Mammary epithelial cell (primary cell): ENCODE measurements around the gene RPL35A.

ENCODE experiments used
- CTCF ChIP-seq, 2 donors: IDR thresholded peaks in 1 of 2; conservative IDR thresholded peaks in 1 of 2; 2 replicates each; pipeline ENCODE4 v1.5.1; 2011 to 2012; ENCODE audit warnings: inconsistent platforms in 2 of 2, low read length in 2 of 2, mild to moderate bottlenecking in 2 of 2, control low read depth in 1 of 2, low read depth in 1 of 2; ENCODE audit not compliant: insufficient read depth in 1 of 2; ENCODE audit errors: extremely low read depth in 1 of 2
- EZH2 ChIP-seq: IDR thresholded peaks from 2 replicates; pipeline ENCODE4 v1.6.1; 2012; ENCODE audit warnings: low read length, inconsistent platforms, borderline replicate concordance

GRCh38 chr3:197994736-197995135 lies 44.7 kb downstream of the RPL35A start:
- TF ChIP-seq CTCF (conservative IDR thresholded peaks at IDR 0.05 in 1 of 2, IDR thresholded peaks at IDR 0.05 in 1 of 2; ENCODE audit: extremely low read depth in 1 of 2, insufficient read depth in 1 of 2, low read depth in 1 of 2, low read length in 2 of 2) (no peak), EZH2 (no peak)
